ENCODE data around the gene PCDH11X.
A peak's percentile ranks its signal among the peaks of the same experiment; 100 is the strongest.
"Not testable (repeated sequence)": the region's sequence is repeated elsewhere in the genome, so short reads cannot be mapped to it uniquely, and the experiment has no call there.

Gene PCDH11X, protein sequence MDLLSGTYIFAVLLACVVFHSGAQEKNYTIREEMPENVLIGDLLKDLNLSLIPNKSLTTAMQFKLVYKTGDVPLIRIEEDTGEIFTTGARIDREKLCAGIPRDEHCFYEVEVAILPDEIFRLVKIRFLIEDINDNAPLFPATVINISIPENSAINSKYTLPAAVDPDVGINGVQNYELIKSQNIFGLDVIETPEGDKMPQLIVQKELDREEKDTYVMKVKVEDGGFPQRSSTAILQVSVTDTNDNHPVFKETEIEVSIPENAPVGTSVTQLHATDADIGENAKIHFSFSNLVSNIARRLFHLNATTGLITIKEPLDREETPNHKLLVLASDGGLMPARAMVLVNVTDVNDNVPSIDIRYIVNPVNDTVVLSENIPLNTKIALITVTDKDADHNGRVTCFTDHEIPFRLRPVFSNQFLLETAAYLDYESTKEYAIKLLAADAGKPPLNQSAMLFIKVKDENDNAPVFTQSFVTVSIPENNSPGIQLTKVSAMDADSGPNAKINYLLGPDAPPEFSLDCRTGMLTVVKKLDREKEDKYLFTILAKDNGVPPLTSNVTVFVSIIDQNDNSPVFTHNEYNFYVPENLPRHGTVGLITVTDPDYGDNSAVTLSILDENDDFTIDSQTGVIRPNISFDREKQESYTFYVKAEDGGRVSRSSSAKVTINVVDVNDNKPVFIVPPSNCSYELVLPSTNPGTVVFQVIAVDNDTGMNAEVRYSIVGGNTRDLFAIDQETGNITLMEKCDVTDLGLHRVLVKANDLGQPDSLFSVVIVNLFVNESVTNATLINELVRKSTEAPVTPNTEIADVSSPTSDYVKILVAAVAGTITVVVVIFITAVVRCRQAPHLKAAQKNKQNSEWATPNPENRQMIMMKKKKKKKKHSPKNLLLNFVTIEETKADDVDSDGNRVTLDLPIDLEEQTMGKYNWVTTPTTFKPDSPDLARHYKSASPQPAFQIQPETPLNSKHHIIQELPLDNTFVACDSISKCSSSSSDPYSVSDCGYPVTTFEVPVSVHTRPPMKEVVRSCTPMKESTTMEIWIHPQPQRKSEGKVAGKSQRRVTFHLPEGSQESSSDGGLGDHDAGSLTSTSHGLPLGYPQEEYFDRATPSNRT (N-terminal part only)

DNA sequence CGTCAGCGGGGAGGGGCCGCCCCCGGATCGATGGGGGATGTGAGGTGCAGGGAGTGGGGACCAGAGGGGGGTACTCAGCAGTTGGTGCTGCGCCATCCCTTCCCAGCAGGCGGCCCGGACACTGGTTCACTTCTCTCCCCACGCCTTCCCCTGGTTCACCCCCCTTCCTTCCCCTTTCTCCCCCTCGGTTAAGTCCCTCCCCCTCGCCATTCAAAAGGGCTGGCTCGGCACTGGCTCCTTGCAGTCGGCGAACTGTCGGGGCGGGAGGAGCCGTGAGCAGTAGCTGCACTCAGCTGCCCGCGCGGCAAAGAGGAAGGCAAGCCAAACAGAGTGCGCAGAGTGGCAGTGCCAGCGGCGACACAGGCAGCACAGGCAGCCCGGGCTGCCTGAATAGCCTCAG, at the start of gene PCDH11X:
PCDH11X (plus strand) TSS at position 241 of the 400 bp plus-strand sequence. CDS start 56,130 bp downstream, outside the sequence.
- DNase-seq (ENCODE audit: low spot score) = not testable (repeated sequence)

DNA sequence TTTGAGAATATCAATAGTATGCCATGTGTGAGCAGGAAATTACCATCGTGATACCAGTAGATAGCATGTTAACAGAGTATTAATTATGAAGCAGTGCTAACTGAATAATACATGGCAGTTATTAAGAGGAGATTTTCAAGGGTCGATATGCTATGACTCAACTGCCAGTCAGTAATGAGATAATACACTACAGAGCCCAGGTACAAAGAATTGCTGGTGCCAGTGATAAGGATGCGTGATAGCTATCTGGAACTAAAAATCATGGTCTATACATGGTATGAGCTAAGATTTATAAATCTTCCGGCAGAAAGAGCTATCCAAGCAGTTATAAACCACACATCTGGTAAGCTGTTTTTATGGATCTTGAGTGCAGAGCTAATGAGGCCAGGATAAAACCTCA, 31.7 kb upstream of the PCDH11X start:
- DNase-seq (ENCODE audit: low spot score) = not testable (repeated sequence)

DNA sequence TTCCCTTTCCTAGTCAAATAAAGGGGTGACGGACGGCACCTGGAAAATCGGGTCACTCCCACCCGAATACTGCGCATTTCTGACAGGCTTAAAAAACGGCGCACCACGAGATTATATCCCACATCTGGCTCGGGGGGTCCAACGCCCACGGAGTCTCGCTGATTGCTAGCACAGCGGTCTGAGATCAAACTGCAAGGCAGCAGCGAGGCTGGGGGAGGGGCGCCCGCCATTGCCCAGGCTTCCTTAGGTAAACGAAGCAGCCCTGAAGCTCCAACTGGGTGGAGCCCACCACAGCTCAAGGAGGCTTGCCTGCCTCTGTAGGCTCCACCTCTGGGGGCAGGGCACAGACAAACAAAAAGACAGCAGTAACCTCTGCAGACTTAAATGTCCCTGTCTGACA, 26.2 kb upstream of the PCDH11X start:
- DNase-seq (ENCODE audit: low spot score) = not testable (repeated sequence)

DNA sequence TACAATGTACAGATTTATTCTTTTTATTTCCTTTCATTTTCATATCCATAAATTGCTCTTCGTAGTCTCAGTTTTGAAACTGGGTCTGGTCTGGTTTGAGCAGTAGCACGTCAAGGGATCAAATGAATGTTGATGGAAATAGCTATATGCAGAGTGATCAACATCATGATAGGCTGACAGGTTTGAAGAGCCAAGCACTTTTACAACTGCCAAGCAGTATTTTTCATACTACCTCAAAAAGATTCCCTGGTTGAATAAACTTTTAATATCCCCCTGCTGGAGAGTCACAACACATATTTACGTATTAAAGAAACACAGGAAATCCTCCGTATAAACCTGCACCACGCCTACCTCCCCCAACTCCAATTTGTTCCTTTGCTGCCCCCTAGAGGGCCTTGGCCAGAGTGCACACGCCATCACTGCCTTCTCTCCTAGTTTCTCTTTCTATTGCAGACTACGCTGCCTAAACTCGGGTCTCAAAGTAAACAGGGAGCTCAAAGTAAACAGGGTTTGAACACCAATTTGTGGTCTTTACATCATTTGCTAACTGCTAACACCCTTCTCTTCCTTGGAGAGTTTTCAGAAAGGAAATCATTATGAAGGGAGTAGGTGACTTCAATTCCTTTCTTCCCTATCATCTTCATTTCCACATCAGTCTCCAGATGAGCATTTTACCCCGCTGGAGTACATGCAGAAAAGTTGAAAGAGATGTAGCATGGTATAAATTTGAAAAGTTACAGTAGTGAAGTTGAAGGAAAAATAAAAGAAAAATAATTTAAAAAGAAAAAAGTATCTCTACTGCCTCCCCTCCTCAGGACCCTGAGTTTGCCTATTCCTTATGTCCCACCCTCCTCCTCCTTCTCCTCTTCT, 8.3 kb upstream of the PCDH11X start:
- peak; percentile 0 for DNase-seq (ENCODE audit: low spot score)

DNA sequence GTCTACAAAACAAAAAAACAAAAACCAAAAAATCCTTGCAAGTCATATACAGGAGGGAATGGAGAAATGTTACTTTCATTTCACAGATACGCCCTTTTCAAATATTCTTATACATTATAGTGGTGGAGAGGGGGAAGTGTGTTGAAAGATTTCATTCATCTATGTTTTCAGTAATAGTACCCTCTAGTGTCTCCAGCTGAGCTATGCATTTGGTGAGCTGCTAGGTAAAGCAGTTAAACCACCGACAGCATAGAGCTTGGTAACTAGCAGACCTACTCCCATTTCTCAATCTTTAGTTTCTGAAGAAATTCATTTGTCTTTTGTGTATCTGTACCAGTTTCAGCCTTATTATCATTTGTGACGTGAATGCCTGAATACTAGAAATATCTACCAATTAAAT, 5.2 kb upstream of the PCDH11X start:
- peak; percentile 10 for DNase-seq (ENCODE audit: low spot score)

DNA sequence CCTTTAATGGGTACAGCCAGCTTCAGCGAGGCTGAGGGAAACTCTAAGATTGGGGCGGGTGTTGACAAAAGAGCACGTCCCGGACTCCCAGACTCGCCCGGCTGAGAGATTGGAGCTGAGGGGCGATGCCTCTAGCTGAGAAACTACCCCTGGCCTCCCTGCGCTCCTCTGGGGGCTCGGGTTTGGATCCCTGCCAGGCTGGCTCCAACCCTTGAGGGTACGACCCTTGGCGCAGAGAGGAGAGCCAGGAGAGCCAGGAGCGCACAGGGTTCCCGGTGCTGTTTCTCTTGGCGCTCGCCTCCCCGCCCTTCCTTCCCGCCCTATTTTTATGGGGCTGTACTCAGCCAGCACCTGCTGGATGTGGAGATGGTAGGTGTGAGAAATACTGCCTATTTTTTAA, 833 bp downstream of the PCDH11X start:
- DNase-seq (ENCODE audit: low spot score) = not testable (repeated sequence)

DNA sequence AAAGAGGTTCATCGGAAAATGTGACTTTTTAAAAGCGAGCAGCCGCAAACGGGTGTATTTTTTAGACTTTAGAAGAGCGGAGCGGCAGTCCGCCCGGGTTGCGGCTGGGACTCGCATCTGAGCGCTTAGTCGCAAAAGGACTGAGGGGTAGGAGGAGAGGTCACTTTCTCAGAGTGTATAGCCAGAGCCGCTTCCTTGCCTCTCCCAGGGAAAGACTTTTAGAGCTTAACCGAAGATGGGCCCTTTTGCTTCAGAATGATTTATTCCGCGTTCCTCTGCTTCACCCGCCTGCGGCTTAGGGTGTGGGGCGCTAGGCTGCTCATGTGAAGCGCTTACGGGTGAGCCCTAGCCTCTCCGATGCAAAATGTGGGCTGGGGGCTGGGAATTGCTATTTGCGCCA, 1.5 kb downstream of the PCDH11X start:
- not testable (repeated sequence) for DNase-seq (ENCODE audit: low spot score)

DNA sequence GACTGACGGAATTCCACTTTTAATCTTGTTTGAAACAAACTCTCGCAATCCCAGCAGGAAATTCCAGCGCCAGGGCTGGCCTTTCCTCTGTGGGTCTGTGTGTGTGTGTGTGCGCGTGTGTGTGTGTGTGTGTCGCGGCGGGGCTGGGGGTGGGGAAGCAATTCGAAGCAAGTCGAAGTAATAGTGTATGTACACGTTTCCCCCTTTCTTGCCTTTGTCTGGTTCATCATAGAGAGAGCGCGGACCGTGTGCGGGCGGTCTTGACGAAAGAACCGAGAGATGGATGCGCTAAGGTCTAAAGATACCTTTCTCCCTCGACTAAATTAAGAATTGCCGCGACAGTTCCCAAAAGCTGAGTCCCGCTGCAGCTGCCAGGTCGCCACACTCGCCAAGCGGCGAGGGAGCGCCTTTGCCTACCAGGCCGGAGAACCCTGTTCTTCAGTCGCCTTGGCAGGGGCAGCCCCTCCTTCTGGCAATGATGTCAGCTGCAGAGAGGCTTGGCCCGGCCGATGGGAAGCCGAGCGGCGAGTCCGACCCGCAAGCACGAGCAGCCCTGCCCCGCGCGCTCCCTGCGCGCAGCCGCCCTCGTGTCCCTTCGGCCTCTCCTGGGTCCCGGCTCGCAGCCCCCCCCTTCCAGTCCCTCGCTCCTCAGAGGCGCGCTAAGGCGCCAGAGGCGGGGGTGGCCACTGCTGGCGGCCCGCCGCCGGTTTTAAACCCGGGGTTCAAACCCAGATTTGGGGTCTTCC, 2.6 kb downstream of the PCDH11X start:
- DNase-seq (ENCODE audit: low spot score) = not testable (repeated sequence)

DNA sequence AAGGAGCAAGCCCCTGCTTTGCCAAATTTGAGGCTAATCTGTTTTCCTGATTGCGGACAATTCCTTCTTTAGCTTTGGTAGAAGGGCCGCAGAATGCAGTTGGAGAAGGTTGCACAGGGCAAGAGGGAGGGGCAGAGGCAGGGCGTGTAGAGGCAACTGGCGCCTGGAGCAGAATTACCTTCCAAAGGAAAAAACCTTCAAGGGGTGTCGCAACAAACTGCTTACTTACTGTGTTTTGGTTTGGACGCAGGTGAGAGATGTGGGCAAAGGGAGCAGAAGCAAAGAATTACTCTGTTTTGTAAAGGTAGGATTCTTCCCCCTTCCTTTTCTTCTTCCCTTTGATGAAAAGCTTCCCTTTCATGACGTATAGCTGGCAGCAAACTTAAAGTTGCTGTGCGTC, 3.6 kb downstream of the PCDH11X start:
- DNase-seq (ENCODE audit: low spot score) = not testable (repeated sequence)

DNA sequence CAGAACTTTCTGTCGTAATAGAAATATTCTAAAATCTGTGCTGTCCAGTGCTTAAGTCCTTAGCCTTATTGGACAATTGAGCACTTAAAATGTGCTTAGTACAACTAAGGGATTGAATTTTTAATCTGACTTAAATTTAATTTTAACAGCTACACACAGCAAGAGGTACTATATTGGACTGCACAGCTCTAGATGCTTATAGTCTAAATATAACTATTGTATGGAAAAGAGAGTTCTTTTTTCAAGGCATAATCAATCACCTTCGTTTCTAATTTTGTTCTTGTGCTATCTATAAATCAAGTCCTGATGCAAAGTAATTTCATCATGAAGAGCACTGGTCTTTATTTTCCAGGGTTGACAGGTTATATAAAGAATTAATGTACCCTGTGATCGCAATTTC, 38.4 kb downstream of the PCDH11X start:
- not testable (repeated sequence) for DNase-seq (ENCODE audit: low spot score)

DNA sequence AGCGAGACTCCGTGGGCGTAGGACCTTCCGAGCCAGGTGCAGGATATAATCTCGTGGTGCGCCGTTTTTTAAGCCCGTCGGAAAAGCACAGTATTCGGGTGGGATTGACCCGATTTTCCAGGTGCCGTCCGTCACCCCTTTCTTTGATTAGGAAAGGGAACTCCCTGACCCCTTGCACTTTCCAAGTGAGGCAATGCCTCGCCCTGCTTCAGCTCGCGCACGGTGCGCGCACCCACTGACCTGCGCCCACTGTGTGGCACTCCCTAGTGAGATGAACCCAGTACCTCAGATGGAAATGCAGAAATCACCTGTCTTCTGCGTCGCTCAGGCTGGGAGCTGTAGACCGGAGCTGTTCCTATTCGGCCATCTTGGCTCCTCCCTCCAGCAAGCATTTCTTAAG, 46.1 kb downstream of the PCDH11X start:
- not testable (repeated sequence) for DNase-seq (ENCODE audit: low spot score)
